Stimulated activated CD4-positive, alpha-beta T cell treated with anti-CD3 and anti-CD28 coated beads, Interleukin-15, amount 100 ng/mL, for 48 hours (primary cell): ENCODE measurements around the gene USP7.
"Not testable (repeated sequence)": the region's sequence is repeated elsewhere in the genome, so short reads cannot be mapped to it uniquely, and the experiment has no call there.

Experiments
- DNase-seq, 2 donors: peaks; one replicate each; pipeline ENCODE4 v3.0.0-alpha.2; 2020; ENCODE audit warnings: low read depth in 2 of 2

USP7 gene

GRCh38 chr16:8843296-8843695, 120.4 kb downstream of the USP7 start:
- not testable (repeated sequence) for DNase-seq
